ENCODE measurements around the gene TNS3.

Gene TNS3

DNA sequence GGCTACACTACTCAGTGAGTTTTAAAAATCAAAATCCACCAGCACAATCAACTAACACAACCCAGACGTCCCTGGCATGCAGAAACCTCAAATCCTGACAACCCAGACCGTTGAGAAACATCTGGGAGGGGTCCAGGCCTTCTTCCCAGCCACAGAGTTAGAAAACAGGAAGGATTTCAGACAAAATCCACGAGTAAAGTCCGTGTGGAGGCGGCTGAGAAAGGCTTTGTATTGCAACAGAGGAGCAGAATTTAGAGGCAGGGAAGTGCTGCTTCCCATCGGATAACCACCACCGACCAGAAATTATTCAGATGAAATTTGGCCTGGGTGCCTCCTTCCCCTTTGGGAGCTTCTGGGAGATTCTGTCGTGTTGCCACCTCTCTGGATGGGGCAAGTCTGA, 61.5 kb downstream of the TNS3 start:
- no peak overlapping the region for H3K4me3 ChIP-seq (ENCODE audit: low read depth, low read length)
- peaks cover 29% of the 10 kb centered on the region for H3K4me1 ChIP-seq (ENCODE audit: control insufficient read depth, insufficient read depth, low read length, unreplicated experiment)
- no peak overlapping the region for H2AFZ ChIP-seq (ENCODE audit: low read length, unreplicated experiment)
- H3K27me3 ChIP-seq (ENCODE audit: insufficient read depth, low read length): no peaks in the 10 kb centered on the region
- peaks cover 21% of the 10 kb centered on the region for H3K79me2 ChIP-seq (ENCODE audit: control insufficient read depth, insufficient read depth, low read length, unreplicated experiment)
- peak overlapping the region; percentile 56 for H3K27ac ChIP-seq (ENCODE audit: low read depth, low read length)
- H3K36me3 ChIP-seq (ENCODE audit: insufficient read depth, low read length): peaks cover 18% of the 10 kb centered on the region

DNA sequence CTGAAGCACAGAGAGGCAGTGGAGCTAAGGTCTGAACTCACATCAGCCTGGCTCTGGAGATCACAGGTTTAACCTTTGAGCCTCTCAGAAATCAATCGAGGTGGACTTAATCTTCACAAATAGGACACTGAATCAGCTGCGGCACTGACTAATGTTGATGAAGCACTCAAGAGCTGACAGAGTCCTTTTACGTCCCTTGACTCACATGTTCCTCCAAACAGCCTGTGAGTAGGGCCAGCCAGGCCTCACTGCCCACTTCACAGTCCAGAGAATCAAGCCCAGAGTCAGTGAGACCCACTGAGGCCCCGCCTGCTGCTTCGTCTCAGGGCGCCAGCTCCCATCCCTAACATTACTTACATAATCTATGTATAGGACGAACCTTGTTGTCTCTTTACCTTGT, 63.1 kb downstream of the TNS3 start:
- H3K4me3 ChIP-seq (ENCODE audit: low read depth, low read length): no peak overlapping the region
- peak overlapping the region; percentile 47; the same call in 1 of the 2 replicates for H3K27ac ChIP-seq (ENCODE audit: low read depth, low read length)
- peaks cover 37% of the 10 kb centered on the region for H3K4me1 ChIP-seq (ENCODE audit: control insufficient read depth, insufficient read depth, low read length, unreplicated experiment)
- peaks cover 29% of the 10 kb centered on the region for H3K79me2 ChIP-seq (ENCODE audit: control insufficient read depth, insufficient read depth, low read length, unreplicated experiment)
- no peaks in the 10 kb centered on the region for H3K27me3 ChIP-seq (ENCODE audit: insufficient read depth, low read length)
- peaks cover 20% of the 10 kb centered on the region for H3K36me3 ChIP-seq (ENCODE audit: insufficient read depth, low read length)
- H2AFZ ChIP-seq (ENCODE audit: low read length, unreplicated experiment): no peak overlapping the region

GRCh38 chr7:47517821-47518480, 64.0 kb downstream of the TNS3 start:
- Histone ChIP-seq H3K27me3 (ENCODE audit: insufficient read depth, low read length) (no peaks in the 10 kb centered on the region), H3K36me3 (ENCODE audit: insufficient read depth, low read length) (peaks cover 16% of the 10 kb centered on the region), H3K27ac (ENCODE audit: low read depth, low read length) (peak overlapping the region; percentile 47; the same call in 1 of the 2 replicates), H2AFZ (ENCODE audit: low read length, unreplicated experiment) (no peak overlapping the region), H3K79me2 (ENCODE audit: control insufficient read depth, insufficient read depth, low read length, unreplicated experiment) (peaks cover 32% of the 10 kb centered on the region), H3K4me3 (ENCODE audit: low read depth, low read length) (no peak overlapping the region), H3K4me1 (ENCODE audit: control insufficient read depth, insufficient read depth, low read length, unreplicated experiment) (peaks cover 44% of the 10 kb centered on the region)

- no peak overlapping the region for H3K27ac ChIP-seq (ENCODE audit: low read depth, low read length)
- H3K27me3 ChIP-seq (ENCODE audit: insufficient read depth, low read length): no peaks in the 10 kb centered on the region
- H3K4me1 ChIP-seq (ENCODE audit: control insufficient read depth, insufficient read depth, low read length, unreplicated experiment): peaks cover 48% of the 10 kb centered on the region
- no peak overlapping the region for H2AFZ ChIP-seq (ENCODE audit: low read length, unreplicated experiment)
- peaks cover 34% of the 10 kb centered on the region for H3K79me2 ChIP-seq (ENCODE audit: control insufficient read depth, insufficient read depth, low read length, unreplicated experiment)
- no peak overlapping the region for H3K4me3 ChIP-seq (ENCODE audit: low read depth, low read length)
- H3K36me3 ChIP-seq (ENCODE audit: insufficient read depth, low read length): peaks cover 16% of the 10 kb centered on the region
Observed at GRCh38 chr7:47516985-47517600, 64.8 kb downstream of the TNS3 start.

- H3K27ac ChIP-seq (ENCODE audit: low read depth, low read length): no peak overlapping the region
- peaks cover 46% of the 10 kb centered on the region for H3K4me1 ChIP-seq (ENCODE audit: control insufficient read depth, insufficient read depth, low read length, unreplicated experiment)
- peaks cover 16% of the 10 kb centered on the region for H3K36me3 ChIP-seq (ENCODE audit: insufficient read depth, low read length)
- no peak overlapping the region for H3K4me3 ChIP-seq (ENCODE audit: low read depth, low read length)
- no peak overlapping the region for H2AFZ ChIP-seq (ENCODE audit: low read length, unreplicated experiment)
- peaks cover 40% of the 10 kb centered on the region for H3K79me2 ChIP-seq (ENCODE audit: control insufficient read depth, insufficient read depth, low read length, unreplicated experiment)
- no peaks in the 10 kb centered on the region for H3K27me3 ChIP-seq (ENCODE audit: insufficient read depth, low read length)
Observed at GRCh38 chr7:47516386-47516785, 65.5 kb downstream of the TNS3 start.

DNA sequence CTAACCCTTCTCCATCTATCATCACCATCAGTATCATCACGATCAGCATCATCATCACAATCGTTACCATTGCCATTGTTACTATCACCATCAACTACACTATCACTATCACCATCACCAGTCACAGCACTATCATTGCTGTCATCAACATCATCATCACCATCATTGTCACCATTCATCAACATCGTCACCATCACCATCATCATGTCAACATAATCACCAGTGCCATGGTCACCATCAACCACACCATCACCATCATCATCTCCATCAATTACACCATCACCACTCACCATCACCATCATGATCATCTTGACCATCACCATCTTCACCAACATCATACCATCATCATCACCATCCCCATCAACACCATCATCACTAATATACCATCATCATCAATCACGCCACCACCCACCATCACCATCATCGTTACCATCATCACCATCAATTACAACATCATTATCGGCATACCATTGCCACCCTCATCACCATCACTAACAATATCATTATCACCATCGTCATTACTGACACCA, 66.5 kb downstream of the TNS3 start:
- peaks cover 36% of the 10 kb centered on the region for H3K4me1 ChIP-seq (ENCODE audit: control insufficient read depth, insufficient read depth, low read length, unreplicated experiment)
- H3K4me3 ChIP-seq (ENCODE audit: low read depth, low read length): no peak overlapping the region
- peaks cover 42% of the 10 kb centered on the region for H3K79me2 ChIP-seq (ENCODE audit: control insufficient read depth, insufficient read depth, low read length, unreplicated experiment)
- no peak overlapping the region for H2AFZ ChIP-seq (ENCODE audit: low read length, unreplicated experiment)
- peaks cover 19% of the 10 kb centered on the region for H3K36me3 ChIP-seq (ENCODE audit: insufficient read depth, low read length)
- no peak overlapping the region for H3K27ac ChIP-seq (ENCODE audit: low read depth, low read length)
- no peaks in the 10 kb centered on the region for H3K27me3 ChIP-seq (ENCODE audit: insufficient read depth, low read length)

- Histone ChIP-seq H3K27me3 (ENCODE audit: insufficient read depth, low read length) (no peaks in the 10 kb centered on the region), H2AFZ (ENCODE audit: low read length, unreplicated experiment) (no peak overlapping the region), H3K36me3 (ENCODE audit: insufficient read depth, low read length) (peaks cover 22% of the 10 kb centered on the region), H3K4me1 (ENCODE audit: control insufficient read depth, insufficient read depth, low read length, unreplicated experiment) (peaks cover 31% of the 10 kb centered on the region), H3K27ac (ENCODE audit: low read depth, low read length) (no peak overlapping the region), H3K79me2 (ENCODE audit: control insufficient read depth, insufficient read depth, low read length, unreplicated experiment) (peaks cover 42% of the 10 kb centered on the region), H3K4me3 (ENCODE audit: low read depth, low read length) (no peak overlapping the region)
Observed at GRCh38 chr7:47514818-47515217, 67.1 kb downstream of the TNS3 start.

DNA sequence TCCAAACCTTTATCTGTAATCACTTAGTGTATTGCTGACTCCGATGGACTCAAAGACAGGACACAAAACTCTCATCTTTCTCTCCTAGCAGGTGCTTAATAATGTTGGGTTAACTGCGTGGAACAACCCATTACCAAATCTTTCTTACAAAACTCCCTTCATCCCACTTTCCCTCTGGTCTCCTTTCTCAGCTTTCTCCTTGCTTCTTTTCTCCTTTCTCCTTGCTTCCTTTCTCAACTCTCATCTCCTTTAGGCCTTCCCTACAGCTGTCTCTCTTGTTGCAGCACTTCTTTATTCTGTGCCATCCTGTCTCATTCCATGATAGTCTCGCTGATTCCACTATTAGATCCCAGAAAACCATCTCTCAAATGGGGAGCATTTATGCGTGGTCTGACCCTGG, 67.5 kb downstream of the TNS3 start:
- Histone ChIP-seq H3K27ac (ENCODE audit: low read depth, low read length) (no peak overlapping the region), H3K79me2 (ENCODE audit: control insufficient read depth, insufficient read depth, low read length, unreplicated experiment) (peaks cover 41% of the 10 kb centered on the region), H2AFZ (ENCODE audit: low read length, unreplicated experiment) (no peak overlapping the region), H3K4me1 (ENCODE audit: control insufficient read depth, insufficient read depth, low read length, unreplicated experiment) (peaks cover 28% of the 10 kb centered on the region), H3K36me3 (ENCODE audit: insufficient read depth, low read length) (peaks cover 27% of the 10 kb centered on the region), H3K4me3 (ENCODE audit: low read depth, low read length) (no peak overlapping the region), H3K27me3 (ENCODE audit: insufficient read depth, low read length) (no peaks in the 10 kb centered on the region)

GRCh38 chr7:47513741-47514241, 68.1 kb downstream of the TNS3 start:
- peaks cover 43% of the 10 kb centered on the region for H3K79me2 ChIP-seq (ENCODE audit: control insufficient read depth, insufficient read depth, low read length, unreplicated experiment)
- peak overlapping the region; percentile 21; the same call in 1 of the 2 replicates for H3K27ac ChIP-seq (ENCODE audit: low read depth, low read length)
- H3K4me3 ChIP-seq (ENCODE audit: low read depth, low read length): no peak overlapping the region
- peaks cover 32% of the 10 kb centered on the region for H3K36me3 ChIP-seq (ENCODE audit: insufficient read depth, low read length)
- H3K4me1 ChIP-seq (ENCODE audit: control insufficient read depth, insufficient read depth, low read length, unreplicated experiment): peaks cover 26% of the 10 kb centered on the region
- no peak overlapping the region for H2AFZ ChIP-seq (ENCODE audit: low read length, unreplicated experiment)
- no peaks in the 10 kb centered on the region for H3K27me3 ChIP-seq (ENCODE audit: insufficient read depth, low read length)

- Histone ChIP-seq H3K36me3 (ENCODE audit: insufficient read depth, low read length) (peaks cover 36% of the 10 kb centered on the region), H3K27me3 (ENCODE audit: insufficient read depth, low read length) (no peaks in the 10 kb centered on the region), H2AFZ (ENCODE audit: low read length, unreplicated experiment) (no peak overlapping the region), H3K4me3 (ENCODE audit: low read depth, low read length) (no peak overlapping the region), H3K79me2 (ENCODE audit: control insufficient read depth, insufficient read depth, low read length, unreplicated experiment) (peaks cover 37% of the 10 kb centered on the region), H3K4me1 (ENCODE audit: control insufficient read depth, insufficient read depth, low read length, unreplicated experiment) (peaks cover 30% of the 10 kb centered on the region), H3K27ac (ENCODE audit: low read depth, low read length) (peak overlapping the region; percentile 5; the same call in 1 of the 2 replicates)
Observed at GRCh38 chr7:47512481-47513176, 69.3 kb downstream of the TNS3 start.
